GM12872 (cell line): ENCODE results near the gene SNAP91.

ENCODE experiments used
- CTCF ChIP-seq: IDR thresholded peaks from 3 replicates; pipeline ENCODE4 v1.5.1; 2011; ENCODE audit warnings: low read depth, mild to moderate bottlenecking, low read length, moderate library complexity; ENCODE audit not compliant: insufficient read depth

SNAP91 gene

DNA sequence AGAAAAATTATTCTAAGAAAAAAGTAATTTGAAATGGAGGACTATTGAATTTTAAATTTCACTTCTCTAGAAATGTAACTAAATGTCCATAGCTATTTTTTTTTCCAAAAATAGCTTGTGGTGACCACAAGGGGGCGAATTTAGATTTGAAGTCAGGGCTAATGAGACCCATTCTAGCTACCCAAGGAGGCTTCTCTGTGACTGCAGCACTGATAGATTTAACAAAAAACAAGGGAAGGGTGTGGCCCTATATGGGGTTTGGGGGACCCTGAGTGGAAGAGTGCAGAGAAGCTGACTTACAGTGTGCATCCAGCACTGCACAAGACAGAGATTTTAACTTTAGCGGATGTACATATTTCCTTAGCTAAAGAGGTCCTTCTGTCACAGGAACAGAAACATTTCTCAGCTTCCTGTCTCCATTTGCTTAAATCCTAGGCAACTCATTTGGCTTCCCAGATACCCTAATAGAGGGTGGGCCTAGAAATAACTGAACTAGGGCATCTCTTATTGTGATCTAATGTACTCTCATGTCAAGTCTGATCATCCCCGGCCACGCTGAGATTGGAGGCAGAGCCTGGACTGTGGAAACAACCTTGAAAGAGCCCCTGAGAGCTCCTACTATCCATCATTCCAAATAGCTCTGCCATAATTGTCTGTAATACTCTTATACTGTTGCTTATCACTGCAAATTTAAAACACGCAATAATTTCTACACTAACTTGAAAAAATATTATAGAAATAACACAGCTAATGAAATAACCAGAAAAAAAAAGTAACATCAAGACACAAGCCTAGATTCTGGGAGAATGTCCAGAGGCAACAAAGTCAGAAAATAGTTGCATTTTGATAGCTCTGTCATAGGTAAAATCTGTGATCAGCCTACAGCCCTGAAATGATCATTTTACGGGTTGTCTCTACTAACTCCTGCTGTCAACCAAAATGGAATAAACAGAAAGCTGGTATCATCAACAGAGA, 93.6 kb downstream of the SNAP91 start:
- TF ChIP-seq CTCF, result peak; percentile 48; the same call in 2 of the 3 replicates

DNA sequence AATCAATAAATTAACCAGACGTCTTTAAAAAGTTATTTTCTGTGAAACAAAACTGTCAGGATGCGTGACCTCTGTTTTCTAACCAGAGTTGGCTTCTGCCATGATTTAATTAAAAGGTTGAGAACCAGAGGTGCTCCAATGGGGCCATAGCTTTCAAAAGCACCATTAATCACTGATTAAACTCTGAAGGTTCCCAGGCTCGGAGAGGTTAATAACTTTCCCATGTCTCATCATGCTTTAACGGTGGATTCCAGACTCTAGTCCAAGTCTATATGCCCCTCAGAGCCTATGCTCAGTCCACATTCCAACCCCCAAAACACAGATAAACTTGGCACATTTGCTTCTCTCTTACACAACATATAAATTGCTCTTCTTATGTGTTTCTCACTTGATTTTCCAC, 95.5 kb downstream of the SNAP91 start:
- TF ChIP-seq CTCF, result no peak

DNA sequence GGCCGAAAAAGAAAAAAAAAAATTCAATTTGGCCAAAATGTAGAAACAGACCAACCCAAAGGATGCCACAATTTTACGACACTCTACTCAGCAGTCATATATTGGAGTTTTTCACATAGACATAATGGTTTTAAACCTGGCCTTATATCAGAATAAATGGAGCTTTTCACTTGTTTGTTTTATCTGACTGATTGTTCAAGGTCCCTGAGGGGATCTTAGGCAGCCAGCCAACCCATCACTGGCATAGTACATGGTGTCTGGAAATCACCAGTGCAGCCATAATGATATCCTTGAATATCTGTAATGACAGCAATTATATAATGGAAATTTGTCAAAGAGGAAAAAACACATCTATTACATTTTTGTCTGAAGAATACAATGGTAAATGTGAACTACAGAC, 99.7 kb downstream of the SNAP91 start:
- TF ChIP-seq CTCF, result no peak

DNA sequence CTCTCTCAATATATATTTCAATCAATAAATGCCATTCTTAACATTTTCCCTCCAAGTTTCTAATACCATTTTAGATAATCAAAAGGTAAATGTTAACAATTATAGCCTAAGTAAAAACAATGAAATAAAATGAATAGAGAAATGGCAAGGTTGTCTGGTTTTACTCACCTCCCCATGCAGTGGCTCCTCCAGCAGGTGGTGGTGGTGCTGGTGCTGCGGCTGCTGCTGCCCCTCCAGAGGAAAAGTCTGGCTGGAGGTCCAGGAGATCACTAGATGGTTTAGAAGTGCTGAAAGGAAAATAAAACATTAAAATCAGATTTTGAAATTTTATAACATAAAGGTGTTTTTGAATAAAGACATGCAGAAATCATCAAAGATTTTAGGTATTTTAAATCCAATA, 103.4 kb downstream of the SNAP91 start:
- no peak for TF ChIP-seq CTCF

DNA sequence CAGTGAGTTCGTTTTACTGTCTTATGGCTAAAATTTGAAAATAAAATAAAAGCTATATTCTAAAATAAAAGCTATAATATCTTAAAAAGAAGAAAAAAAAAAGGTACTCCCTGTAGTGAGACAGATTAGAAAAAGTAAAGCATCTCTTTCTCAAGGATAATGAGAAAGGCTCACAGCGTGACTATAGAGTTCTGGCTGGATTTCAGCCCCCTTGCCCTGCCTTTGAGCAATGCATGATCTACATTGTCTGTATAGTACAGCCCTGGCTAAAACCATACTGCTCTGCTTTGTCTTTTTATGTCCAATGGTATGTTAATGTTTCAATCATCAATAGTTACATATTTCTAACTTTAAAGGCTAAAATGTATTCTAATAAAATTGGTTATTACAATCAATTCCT, 105.3 kb downstream of the SNAP91 start:
- TF ChIP-seq CTCF, result no peak

DNA sequence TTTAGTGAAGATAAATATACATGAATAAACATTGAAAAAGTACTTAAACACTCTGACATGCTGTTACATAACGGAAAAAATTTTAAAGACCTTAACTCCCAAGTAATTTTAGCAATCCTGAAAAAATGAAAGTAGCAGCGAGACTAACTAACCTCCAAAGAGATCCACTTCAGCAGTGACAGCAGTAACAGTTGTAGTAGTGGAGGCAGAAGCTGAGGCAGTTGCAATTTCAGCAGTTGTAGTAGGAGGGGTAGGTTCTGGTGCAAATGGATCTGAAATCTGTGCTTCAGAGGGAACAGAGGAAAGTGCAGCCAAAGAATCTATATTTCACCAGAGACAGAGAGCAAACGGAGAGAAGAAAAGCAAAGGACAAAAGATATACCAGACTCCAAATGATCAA, 107.8 kb downstream of the SNAP91 start:
- TF ChIP-seq CTCF, result no peak

- no peak for TF ChIP-seq CTCF
Measured at GRCh38 chr6:83600459-83600858, 108.4 kb downstream of the SNAP91 start.
